Lung microvascular endothelial cell (primary cell): ENCODE data around the gene USH1G. TPM values are rescaled to one million over a fixed set of nuclear protein-coding genes. Genes with fewer than 3 reads are reported as not detected.
"Not testable (repeated sequence)": the region's sequence is repeated elsewhere in the genome, so short reads cannot be mapped to it uniquely, and the experiment has no call there.

ENCODE experiments used
- DNase-seq, 2 donors: peaks; one replicate each; pipeline versions ENCODE4 v3.0.0 to v3.0.0-alpha.2; 2010; ENCODE audit warnings: low read depth in 2 of 2
- total RNA-seq: library from RNA; depleted of rRNA; stranded (reverse); fragments of >200 nt; gene quantifications from 2 replicates; pipeline ENCODE4 v1.2.1, GENCODE V29; 2014

The USH1G gene
- total RNA-seq = not detected in 2 replicates

GRCh38 chr17:74922694-74923537 lies at the start of gene USH1G:
USH1G (minus strand) TSS chr17:74923255; CDS start chr17:74923073, 182 bp downstream.
- no peak for DNase-seq

- peak; percentile 21 to 73 for DNase-seq
Measured at GRCh38 chr17:74972107-74972972, 49.3 kb upstream of the USH1G start, which contains the start of gene HID1. HID1 (minus strand) TSS chr17:74972759; CDS start chr17:74972656, 103 bp downstream.

- no peak for DNase-seq
Measured at GRCh38 chr17:74971842-74972106, 48.7 kb upstream of the USH1G start.

GRCh38 chr17:74971069-74971841 lies 48.2 kb upstream of the USH1G start:
- DNase-seq = no peak

- DNase-seq = peak in 1 of 2 donors; percentile 71
Measured at GRCh38 chr17:74970395-74970794, 47.3 kb upstream of the USH1G start.

- DNase-seq = not testable (repeated sequence)
Measured at GRCh38 chr17:74969501-74969900, 46.4 kb upstream of the USH1G start.

- no peak for DNase-seq
Measured at GRCh38 chr17:74968361-74968780, 45.3 kb upstream of the USH1G start.

GRCh38 chr17:74964988-74965622 lies 42.0 kb upstream of the USH1G start:
- no peak for DNase-seq

GRCh38 chr17:74964246-74964761 lies 41.2 kb upstream of the USH1G start:
- DNase-seq = no peak

GRCh38 chr17:74963656-74964055 lies 40.6 kb upstream of the USH1G start:
- DNase-seq = no peak

GRCh38 chr17:74962622-74963394 lies 39.8 kb upstream of the USH1G start:
- no peak for DNase-seq

GRCh38 chr17:74961657-74962350 lies 38.7 kb upstream of the USH1G start:
- DNase-seq = peak; percentile 89 to 93

- DNase-seq = no peak
Measured at GRCh38 chr17:74960570-74961342, 37.7 kb upstream of the USH1G start.

- no peak for DNase-seq
Measured at GRCh38 chr17:74959826-74960515, 36.9 kb upstream of the USH1G start.

- peak; percentile 51 to 75 for DNase-seq
Measured at GRCh38 chr17:74957935-74958740, 35.1 kb upstream of the USH1G start.

- no peak for DNase-seq
Measured at GRCh38 chr17:74956093-74956492, 33.0 kb upstream of the USH1G start.

GRCh38 chr17:74954665-74955421 lies 31.8 kb upstream of the USH1G start:
- DNase-seq = no peak
